ENCODE results near the gene MYO1C.
"Not testable (repeated sequence)": the region's sequence is repeated elsewhere in the genome, so short reads cannot be mapped to it uniquely, and the experiment has no call there.

Gene MYO1C

DNA sequence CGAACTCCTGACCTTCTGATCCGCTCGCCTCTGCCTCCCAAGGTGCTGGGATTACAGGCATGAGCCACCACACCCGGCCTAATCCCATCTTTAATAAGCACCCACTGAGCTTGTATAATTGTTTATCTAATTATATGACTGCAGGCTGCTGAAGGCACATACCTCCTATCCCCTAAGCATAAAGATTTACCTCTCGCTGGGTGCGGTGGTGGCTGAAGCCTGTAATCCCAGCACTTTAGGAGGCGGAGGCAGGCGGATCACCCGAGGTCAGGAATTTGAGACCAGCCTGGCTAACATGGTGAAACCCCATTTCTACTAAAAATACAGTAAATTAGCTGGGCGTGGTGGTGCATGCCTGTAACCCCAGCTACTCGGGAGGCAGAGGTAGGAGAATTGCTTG is 72.3 kb downstream of the MYO1C start:
- Histone ChIP-seq H3K9me2 (replicated peaks; ENCODE audit: low read depth, low read length) (no peaks in the 10 kb centered on the region), H3K79me2 (ENCODE audit: insufficient read depth, low read length) (no peaks in the 10 kb centered on the region), H3K27me3 (ENCODE audit: insufficient read depth, low read length, poor library complexity, severe bottlenecking) (no peaks in the 10 kb centered on the region), H3K4me3 (ENCODE audit: low read length, poor library complexity, severe bottlenecking) (no peak overlapping the region), H3F3A (ENCODE audit: low read depth) (no peaks in the 10 kb centered on the region), H3K9me3 (ENCODE audit: insufficient read depth, low read depth, low read length) (no peaks in the 10 kb centered on the region), H2AFZ (ENCODE audit: low read length) (no peak overlapping the region), H4K20me1 (ENCODE audit: insufficient read depth, low read length, poor library complexity, severe bottlenecking) (no peaks in the 10 kb centered on the region), H3K9ac (ENCODE audit: low read depth, low read length, poor library complexity, severe bottlenecking) (no peak overlapping the region), H3K36me3 (ENCODE audit: insufficient read depth, low read length) (peaks cover 17% of the 10 kb centered on the region; the same call in 1 of the 2 replicates), H3K4me1 (ENCODE audit: insufficient read depth, low read length, poor library complexity, severe bottlenecking) (no peaks in the 10 kb centered on the region), H3K4me2 (ENCODE audit: low read depth, low read length, poor library complexity, severe bottlenecking) (no peak overlapping the region)
- TF ChIP-seq, protein P1, sequence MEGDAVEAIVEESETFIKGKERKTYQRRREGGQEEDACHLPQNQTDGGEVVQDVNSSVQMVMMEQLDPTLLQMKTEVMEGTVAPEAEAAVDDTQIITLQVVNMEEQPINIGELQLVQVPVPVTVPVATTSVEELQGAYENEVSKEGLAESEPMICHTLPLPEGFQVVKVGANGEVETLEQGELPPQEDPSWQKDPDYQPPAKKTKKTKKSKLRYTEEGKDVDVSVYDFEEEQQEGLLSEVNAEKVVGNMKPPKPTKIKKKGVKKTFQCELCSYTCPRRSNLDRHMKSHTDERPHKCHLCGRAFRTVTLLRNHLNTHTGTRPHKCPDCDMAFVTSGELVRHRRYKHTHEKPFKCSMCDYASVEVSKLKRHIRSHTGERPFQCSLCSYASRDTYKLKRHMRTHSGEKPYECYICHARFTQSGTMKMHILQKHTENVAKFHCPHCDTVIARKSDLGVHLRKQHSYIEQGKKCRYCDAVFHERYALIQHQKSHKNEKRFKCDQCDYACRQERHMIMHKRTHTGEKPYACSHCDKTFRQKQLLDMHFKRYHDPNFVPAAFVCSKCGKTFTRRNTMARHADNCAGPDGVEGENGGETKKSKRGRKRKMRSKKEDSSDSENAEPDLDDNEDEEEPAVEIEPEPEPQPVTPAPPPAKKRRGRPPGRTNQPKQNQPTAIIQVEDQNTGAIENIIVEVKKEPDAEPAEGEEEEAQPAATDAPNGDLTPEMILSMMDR (conservative IDR thresholded peaks at IDR 0.05; ENCODE audit: low read length), result no peak
- no peak for TF ChIP-seq EZH2phosphoT487 (IDR thresholded peaks at IDR 0.05; ENCODE audit: borderline replicate concordance)

DNA sequence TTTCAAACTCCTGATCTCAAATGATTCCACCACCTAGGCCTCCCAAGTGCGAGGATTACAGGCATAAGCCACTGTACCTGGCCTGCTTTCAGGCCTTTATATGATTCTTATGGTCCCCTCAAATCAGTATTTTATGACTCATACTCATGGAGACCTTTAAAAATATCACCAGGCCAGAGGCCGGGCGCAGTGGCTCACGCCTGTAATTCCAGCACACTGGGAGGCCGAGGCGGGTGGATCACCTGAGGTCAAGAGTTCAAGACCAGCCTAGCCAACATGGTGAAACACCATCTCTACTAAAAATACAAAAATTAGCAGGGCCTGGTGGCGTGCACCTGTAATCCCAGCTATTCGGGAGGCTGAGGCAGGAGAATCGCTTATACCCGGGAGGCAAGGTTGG is 74.0 kb downstream of the MYO1C start:
- H3K4me1 ChIP-seq (ENCODE audit: insufficient read depth, low read length, poor library complexity, severe bottlenecking); H4K20me1 ChIP-seq (ENCODE audit: insufficient read depth, low read length, poor library complexity, severe bottlenecking); H3K9me3 ChIP-seq (ENCODE audit: insufficient read depth, low read depth, low read length); H3K9me2 ChIP-seq (replicated peaks; ENCODE audit: low read depth, low read length); H3K9ac ChIP-seq (ENCODE audit: low read depth, low read length, poor library complexity, severe bottlenecking); H3K4me3 ChIP-seq (ENCODE audit: low read length, poor library complexity, severe bottlenecking); H3K27me3 ChIP-seq (ENCODE audit: insufficient read depth, low read length, poor library complexity, severe bottlenecking); H3K4me2 ChIP-seq (ENCODE audit: low read depth, low read length, poor library complexity, severe bottlenecking); H3F3A ChIP-seq (ENCODE audit: low read depth); H3K79me2 ChIP-seq (ENCODE audit: insufficient read depth, low read length); H2AFZ ChIP-seq (ENCODE audit: low read length): not testable (repeated sequence)
- H3K36me3 ChIP-seq (ENCODE audit: insufficient read depth, low read length), result peaks cover 13% of the 10 kb centered on the region; the same call in 1 of the 2 replicates

- Histone ChIP-seq H3K36me3 (ENCODE audit: insufficient read depth, low read length) (no peaks in the 10 kb centered on the region; the same call in 1 of the 2 replicates), H3K4me2 (ENCODE audit: low read depth, low read length, poor library complexity, severe bottlenecking) (no peak overlapping the region), H3K9me2 (replicated peaks; ENCODE audit: low read depth, low read length) (no peaks in the 10 kb centered on the region)
Observed at GRCh38 chr17:1416414-1416813, 76.1 kb downstream of the MYO1C start.

GRCh38 chr17:1414634-1415033 is 77.9 kb downstream of the MYO1C start:
- Histone ChIP-seq H3K4me1 (ENCODE audit: insufficient read depth, low read length, poor library complexity, severe bottlenecking) (peaks cover 4% of the 10 kb centered on the region), H3K36me3 (ENCODE audit: insufficient read depth, low read length) (no peaks in the 10 kb centered on the region), H3K4me3 (ENCODE audit: low read length, poor library complexity, severe bottlenecking) (no peak overlapping the region), H3K9me2 (replicated peaks; ENCODE audit: low read depth, low read length) (no peaks in the 10 kb centered on the region), H3K9me3 (ENCODE audit: insufficient read depth, low read depth, low read length) (no peaks in the 10 kb centered on the region), H4K20me1 (ENCODE audit: insufficient read depth, low read length, poor library complexity, severe bottlenecking) (no peaks in the 10 kb centered on the region), H2AFZ (ENCODE audit: low read length) (no peak overlapping the region), H3K27me3 (ENCODE audit: insufficient read depth, low read length, poor library complexity, severe bottlenecking) (no peaks in the 10 kb centered on the region), H3K79me2 (ENCODE audit: insufficient read depth, low read length) (no peaks in the 10 kb centered on the region), H3K9ac (ENCODE audit: low read depth, low read length, poor library complexity, severe bottlenecking) (no peak overlapping the region), H3K4me2 (ENCODE audit: low read depth, low read length, poor library complexity, severe bottlenecking) (no peak overlapping the region), H3F3A (ENCODE audit: low read depth) (no peaks in the 10 kb centered on the region)
- TF ChIP-seq, protein P1 (conservative IDR thresholded peaks at IDR 0.05; ENCODE audit: low read length), result no peak
- TF ChIP-seq EZH2phosphoT487 (IDR thresholded peaks at IDR 0.05; ENCODE audit: borderline replicate concordance), result no peak

More at GRCh38 chr17:1416414-1416813, 76.1 kb downstream of the MYO1C start:
- Histone ChIP-seq H3K9ac (ENCODE audit: low read depth, low read length, poor library complexity, severe bottlenecking) (no peak overlapping the region), H3K4me3 (ENCODE audit: low read length, poor library complexity, severe bottlenecking) (no peak overlapping the region), H3K4me1 (ENCODE audit: insufficient read depth, low read length, poor library complexity, severe bottlenecking) (peaks cover 4% of the 10 kb centered on the region), H4K20me1 (ENCODE audit: insufficient read depth, low read length, poor library complexity, severe bottlenecking) (no peaks in the 10 kb centered on the region), H3F3A (ENCODE audit: low read depth) (no peaks in the 10 kb centered on the region), H2AFZ (ENCODE audit: low read length) (no peak overlapping the region), H3K79me2 (ENCODE audit: insufficient read depth, low read length) (no peaks in the 10 kb centered on the region), H3K9me3 (ENCODE audit: insufficient read depth, low read depth, low read length) (no peaks in the 10 kb centered on the region), H3K27me3 (ENCODE audit: insufficient read depth, low read length, poor library complexity, severe bottlenecking) (no peaks in the 10 kb centered on the region)
- TF ChIP-seq, protein P1 (conservative IDR thresholded peaks at IDR 0.05; ENCODE audit: low read length), result no peak
- no peak for TF ChIP-seq EZH2phosphoT487 (IDR thresholded peaks at IDR 0.05; ENCODE audit: borderline replicate concordance)
